GM19438 (cell line): ENCODE data around the gene ARHGEF18.
A peak's percentile ranks its signal among the peaks of the same experiment; 100 is the strongest.
"Not testable (repeated sequence)": the region's sequence is repeated elsewhere in the genome, so short reads cannot be mapped to it uniquely, and the experiment has no call there.

Source experiments
- ATAC-seq: cut with Tn5 transposase; IDR thresholded peaks from one replicate; pipeline ENCODE4 v1.9.1; 2021; ENCODE audit warnings: low read depth; ENCODE audit not compliant: unreplicated experiment

ARHGEF18 gene

DNA sequence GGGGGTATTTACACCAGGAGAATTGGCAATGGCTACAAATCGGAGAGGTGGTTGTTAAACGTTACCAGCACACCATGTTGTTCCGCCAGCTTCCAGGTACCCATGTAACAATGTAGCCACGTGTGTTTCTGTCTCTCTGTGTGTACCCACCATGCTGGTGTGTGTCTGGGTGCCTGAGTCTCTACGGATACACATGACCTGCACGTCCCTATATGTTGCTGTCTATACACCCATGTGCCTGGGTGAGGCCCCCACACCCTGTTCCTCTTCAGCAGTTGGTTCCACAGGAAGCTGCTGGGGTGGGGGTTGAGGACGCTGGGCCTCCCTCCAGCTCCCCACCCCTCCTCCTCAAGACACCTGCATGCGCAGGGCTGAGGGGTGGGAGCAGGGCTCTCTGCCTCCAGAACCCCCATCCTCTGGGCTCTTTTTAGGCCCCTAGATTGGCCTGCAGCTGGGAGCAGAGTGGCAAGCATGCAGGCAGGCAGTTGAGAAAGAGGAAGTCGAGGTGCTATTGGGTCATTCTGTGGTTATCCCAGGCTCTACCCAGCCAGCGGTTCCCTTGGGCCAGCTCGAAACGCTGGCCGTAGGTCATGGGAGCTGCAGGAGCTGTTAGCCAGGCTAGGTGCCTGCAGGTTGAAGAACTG is at the start of gene ARHGEF18:
TSS of gene ARHGEF18 (plus strand) at position 351 of the 644 bp plus-strand sequence. CDS start 13,954 bp downstream, outside the sequence.
- ATAC-seq: no peak

DNA sequence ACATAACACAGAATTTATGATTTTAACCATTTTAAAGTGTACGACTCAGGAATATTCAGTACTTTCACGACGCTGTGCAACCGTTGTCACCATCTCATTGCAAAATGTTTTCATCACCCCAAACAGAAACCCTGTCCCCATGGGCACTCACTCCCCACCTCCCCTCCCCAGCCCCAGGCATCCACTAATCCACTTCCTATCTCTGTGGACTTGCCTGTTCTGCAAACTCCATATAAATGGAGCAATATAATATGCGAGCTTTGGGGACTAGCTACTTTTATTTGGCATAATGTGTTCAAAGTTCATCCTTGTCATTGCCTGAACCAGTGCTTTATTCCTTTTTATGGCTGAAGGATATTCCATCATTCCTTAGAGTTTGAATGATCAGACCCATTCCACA is 47.2 kb upstream of the ARHGEF18 start:
- ATAC-seq: no peak

DNA sequence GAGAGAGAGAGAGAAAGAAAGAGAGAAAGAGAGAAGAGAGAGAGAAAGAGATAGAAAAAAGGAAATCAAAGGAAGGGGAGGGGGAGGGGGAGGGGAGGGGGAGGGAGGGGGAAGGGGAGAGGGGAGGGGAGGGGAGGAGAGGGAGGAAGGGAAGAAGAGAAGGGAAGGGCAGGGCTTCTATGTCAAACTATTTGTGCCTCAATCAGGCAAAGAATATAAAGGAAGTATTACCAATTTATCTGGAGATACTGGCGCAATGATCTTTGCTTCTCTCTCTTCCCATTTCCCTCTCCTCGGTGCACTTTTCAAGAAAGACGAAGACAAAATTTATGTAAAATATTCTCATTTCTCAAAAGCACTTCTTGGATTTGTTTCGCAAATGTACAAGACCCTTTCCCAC is 45.3 kb upstream of the ARHGEF18 start:
- no peak for ATAC-seq

DNA sequence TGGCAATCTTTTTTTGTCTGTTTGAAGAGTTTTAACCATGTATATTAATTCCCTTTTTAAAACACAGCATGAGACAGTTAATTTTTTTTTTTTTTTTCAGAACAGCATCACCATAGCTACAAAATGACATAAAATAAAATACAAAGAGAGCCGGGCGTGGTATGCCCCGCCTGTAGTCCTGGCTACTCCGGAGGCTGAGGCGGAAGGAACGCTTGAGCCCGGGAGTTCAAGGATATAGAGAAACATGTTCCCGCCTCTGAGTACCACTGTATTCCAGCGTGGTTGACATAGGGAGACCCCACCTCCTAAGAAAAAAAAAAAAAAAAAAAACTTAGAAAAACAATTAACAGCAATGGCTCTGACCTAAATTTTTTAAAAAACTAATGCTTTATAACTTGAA is 44.5 kb upstream of the ARHGEF18 start:
- no peak for ATAC-seq

DNA sequence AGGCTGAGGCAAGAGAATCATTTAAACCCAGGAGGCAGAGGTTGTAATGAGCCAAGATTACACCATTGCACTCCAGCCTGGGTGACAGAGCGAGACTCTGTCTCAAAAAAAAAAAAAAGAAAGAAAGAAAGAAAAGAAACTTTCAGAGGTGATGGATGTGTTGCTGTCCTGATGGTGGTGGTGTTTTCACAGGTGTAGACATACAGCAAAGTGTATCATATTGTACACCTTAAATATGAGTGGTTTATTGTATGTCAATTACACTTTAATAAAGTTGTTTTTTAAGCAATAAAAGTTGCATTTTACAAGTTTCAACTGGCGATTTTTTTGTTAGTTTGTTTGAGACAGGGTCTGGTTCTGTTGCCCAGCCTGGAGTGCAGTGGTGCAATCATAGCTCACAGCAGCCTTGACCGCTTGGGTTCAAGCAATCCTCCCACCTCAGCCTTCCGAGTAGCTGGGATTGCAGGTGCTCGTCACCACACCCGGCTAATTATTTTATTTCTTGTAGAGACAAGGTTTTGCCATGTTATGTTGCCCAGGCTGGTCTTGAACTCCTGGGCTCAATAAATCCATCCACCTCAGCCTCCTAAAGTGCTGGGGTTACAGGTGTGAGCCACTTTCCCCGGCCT is 41.0 kb upstream of the ARHGEF18 start:
- ATAC-seq: no peak

DNA sequence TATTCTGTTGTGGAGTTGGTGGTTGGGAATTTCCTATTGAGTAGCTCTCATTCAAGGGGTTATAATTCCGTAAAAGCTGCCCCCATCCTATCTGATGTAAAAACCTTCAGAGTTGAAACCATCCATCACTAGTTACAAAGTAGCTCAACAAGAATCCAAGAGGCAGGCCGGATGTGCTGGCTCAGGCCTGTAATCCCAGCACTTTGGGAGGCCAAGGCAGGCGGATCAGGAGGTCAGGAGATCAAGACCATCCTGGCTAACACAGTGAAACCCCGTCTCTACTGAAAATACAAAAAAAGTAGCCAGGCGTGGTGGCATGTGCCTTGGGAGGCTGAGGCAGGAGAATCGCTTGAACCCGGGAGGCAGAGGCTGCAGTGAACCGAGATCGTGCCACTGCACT is 40.4 kb upstream of the ARHGEF18 start:
- not testable (repeated sequence) for ATAC-seq

DNA sequence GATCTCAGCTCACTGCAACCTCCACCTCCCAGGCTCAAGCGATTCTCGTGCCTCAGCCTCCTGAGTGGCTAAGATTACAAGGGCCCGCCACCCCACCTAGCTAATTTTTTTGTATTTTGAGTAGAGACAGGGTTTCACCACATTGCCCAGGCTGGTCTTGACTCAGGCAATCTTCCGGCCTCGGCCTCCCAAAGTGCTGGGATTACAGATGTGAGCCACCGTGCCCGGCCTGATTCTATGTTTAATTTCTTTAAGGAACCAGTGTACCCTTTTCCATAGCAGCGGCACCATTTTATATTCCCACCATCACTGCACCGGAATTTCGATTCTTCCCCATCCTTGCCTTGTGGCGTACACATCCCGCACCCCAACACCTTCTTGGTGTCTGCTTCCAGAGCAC is 36.8 kb upstream of the ARHGEF18 start:
- no peak for ATAC-seq

DNA sequence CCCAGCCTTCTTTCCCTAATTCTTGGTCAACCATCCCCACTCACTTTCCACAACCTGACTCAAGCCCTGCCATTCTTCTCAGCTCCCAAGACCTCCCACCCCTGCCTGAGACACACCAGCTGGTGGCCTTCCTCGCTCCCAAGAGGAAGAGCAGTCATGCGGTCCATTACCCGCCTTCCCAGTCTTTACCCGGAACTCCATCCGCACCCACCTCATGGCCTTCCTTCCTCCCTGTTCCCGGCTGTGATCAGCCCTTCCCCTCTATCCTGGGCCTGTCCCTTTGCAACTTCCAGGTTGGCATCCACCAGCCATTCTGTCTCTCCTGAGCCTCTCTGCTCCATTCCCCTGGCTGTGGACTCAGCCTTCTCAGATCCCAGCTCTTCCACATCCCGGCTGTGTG is 35.9 kb upstream of the ARHGEF18 start:
- no peak for ATAC-seq

DNA sequence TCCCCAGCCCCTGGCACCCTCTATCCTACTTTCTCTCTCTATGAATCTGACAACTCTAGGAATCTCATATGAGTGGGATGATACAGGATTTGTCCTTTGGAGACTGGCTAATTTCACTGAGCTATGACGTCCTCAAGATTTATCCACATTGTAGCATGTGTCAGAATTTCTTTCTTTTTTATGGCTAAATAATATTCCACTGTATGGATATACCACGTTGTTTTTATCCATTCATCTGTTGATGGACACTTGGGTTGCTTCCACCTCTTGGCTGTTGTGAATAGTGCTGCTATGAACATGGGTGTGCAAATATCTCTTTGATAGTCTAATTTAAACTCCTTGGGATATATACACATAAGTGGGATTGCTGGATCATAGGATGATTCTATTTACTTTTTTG is 30.6 kb upstream of the ARHGEF18 start:
- no peak for ATAC-seq

DNA sequence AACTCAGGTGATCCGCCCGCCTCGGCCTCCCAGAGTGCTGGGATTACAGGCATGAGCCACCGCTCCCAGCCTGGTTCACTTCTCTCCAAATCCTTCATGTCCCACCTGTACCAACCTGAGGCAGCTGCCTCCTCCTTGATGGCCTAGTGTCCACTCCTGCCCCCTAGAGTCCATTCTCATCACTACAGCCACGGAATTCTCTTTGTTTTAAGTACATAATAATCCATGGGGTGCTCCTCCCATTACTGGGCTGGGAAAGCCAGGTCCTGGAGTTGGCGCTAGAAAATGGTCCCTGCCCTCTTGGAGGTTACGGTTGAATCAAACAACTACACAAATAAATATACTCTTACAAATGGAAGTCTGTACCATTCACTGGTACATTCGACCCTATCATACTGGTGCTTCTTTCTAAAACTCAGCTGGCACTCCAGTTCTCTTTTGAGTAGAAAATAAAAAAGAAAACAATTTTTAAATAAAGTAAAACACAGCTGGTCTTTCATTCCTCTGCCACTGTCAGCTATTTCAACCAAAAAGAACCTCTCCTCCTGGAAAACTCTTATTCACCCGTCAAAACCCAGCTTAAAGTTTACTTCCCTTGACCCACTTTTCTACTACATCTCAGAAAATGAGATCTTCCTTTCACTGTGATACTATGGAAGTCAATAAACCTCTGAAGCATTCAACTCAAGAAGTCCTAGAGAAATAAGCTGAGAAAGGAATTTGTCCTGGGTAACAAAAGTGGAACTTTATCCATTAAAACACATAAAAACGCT is 22.4 kb upstream of the ARHGEF18 start:
- ATAC-seq: no peak

DNA sequence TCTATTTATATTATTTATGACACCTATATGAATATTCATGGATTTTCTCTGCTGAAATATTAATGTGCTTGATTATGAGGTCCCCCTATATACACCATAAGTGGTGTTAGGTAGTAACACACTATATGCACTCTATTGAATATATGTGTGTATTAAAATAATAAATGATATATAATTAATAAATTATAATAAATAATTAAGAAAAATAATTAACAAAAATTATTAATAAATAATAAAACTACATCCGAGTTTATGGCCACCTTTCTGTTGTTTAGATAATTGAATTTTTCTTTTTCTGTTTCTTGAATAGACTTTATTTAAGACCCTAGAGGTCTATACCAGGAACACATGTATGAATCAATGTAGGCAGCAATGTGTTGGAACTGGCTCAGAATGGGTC is 20.9 kb upstream of the ARHGEF18 start:
- no peak for ATAC-seq

DNA sequence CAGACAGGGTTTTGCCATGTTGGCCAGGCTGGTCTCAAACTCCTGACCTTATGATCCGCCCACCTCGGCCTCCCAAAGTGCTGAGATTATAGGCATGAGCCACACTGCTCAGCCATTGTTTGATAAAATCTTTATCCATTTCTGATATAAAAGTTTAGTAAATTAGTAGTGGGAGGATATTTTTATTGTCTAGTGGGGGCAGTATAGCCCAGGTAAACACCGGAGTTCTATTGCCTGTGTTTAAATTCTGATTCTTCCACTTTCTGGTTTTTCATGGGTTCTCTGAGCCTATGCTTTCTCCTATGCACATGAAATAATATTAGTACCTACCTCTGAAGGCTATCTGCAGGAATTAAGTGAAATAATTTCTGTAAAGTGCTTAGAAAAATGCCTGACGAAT is 20.1 kb upstream of the ARHGEF18 start:
- ATAC-seq: no peak

DNA sequence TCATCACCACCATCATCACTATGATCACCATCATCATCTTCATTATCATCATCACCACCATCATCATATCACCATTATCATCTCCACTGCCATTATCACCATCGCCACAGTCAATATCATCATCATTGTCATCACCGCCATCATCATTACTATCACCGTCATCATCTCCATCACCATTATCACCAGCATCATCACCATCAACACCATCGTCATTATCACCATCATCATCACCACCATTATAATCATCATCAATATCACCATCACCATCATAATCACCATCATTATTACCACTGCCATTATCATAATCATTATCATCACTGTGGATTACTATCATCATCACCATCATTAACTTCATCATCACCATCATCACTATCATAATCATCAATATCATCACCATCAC is 17.3 kb upstream of the ARHGEF18 start:
- no peak for ATAC-seq

DNA sequence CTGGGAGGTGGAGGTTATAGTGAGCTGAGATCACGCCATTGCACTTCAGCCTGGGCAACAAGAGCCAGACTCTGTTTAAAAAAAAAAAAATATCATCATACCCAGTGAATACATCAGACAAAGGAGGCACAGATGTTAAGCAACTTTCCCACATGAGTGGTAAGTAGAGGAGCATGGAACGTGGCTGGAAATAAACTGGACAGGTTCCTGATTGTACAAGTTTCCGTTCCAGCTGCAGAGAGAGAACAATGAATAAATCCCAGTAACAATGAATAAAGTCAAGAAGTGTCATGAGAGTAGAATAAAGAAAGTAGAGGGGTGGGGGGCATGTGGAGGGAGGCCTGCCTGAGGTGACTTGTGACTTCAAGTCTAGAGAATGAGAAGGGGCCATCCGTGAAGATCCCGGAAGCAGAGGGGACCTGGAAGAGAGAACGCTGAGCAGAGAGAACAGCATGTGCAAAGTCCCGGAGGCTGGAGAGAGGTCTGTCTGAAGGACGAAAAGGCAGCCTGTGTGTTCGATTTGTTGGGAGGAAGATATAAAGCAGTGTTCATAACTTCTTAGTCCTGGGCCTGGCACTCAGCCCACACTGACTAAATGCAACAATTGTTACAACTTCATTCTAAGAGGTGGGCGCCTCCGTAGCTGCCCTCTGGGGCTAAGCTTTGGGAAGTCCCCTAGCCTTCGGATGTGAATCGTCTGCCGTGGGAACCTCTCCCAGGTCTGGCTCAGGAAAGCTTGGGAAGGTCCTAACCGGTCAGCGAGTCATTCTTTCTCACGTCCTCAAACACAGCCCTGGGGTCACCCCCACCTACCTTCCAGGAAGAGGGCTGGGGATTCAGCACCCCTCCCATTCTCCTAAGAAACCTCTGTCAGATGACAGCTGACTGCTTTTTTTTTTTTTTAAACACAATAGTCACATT is 15.3 kb upstream of the ARHGEF18 start:
- ATAC-seq: no peak

DNA sequence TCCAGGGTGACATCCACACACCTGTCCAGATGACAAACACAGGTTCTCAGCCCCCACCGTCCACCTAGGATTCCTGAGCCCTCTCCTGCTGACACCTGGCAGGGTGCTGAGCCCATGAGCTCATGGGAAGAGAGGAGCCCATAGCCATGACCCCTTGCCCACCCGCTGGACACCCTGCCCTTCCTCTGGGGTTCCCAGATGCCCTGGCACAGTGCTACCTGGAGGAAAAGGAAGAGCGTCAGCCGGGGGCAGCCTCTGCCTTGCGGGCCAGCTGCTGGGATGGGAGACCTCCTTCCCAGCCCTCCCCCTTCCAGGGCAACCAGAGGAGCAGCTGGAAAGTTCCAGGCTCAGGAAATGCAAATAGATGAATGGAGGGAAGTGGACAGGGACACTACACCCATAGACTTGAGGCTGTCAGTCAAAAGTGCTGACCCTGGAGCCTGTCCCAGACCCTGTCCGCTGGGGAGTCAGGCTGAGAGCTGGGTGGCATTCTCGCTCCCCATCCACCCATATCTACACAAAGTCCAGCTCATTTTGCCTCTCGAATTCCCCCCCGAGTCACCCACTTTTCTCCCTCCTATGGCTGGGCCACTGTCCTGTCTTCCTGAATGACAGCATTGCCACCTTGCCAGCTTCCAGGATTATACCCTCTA is 12.3 kb upstream of the ARHGEF18 start:
- no peak for ATAC-seq

DNA sequence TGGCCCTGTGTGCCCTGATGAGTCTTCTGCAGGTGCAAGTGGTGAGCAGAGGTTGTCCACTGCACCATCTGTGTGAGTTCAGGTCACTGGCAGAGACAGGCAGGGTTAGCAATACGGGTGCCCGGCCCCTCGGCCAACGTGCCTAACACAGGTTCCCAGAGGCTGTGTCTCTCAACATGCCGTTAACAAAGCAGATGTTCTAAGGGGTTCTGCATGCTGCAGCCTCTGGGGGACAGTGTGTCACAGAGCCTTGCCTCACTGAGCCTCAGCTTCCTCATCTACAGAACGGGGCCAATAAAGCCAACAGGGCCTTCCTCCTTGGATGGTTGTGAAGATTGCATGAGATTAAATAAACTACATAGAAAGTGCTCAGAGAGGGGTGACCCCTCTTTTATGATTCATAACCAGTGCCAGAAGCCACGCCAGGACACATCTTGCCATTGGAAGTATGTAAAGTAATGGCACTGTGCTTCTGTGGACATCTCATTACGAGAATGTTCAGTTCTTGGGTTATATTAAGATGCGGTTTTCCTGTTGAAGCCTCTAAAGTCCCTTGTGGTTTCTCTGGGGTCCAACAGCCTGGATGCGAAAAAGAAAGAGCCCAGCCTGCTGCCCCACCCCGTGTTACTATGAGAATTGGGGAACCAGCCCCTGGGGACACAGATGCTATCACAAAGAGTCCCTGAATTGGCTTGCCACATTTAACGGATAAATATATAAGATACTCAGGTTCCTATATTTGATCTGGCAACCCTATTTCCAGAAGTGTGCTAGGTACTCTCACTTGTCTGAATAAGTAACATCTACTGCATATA is 11.2 kb upstream of the ARHGEF18 start:
- peak; percentile 68 for ATAC-seq

DNA sequence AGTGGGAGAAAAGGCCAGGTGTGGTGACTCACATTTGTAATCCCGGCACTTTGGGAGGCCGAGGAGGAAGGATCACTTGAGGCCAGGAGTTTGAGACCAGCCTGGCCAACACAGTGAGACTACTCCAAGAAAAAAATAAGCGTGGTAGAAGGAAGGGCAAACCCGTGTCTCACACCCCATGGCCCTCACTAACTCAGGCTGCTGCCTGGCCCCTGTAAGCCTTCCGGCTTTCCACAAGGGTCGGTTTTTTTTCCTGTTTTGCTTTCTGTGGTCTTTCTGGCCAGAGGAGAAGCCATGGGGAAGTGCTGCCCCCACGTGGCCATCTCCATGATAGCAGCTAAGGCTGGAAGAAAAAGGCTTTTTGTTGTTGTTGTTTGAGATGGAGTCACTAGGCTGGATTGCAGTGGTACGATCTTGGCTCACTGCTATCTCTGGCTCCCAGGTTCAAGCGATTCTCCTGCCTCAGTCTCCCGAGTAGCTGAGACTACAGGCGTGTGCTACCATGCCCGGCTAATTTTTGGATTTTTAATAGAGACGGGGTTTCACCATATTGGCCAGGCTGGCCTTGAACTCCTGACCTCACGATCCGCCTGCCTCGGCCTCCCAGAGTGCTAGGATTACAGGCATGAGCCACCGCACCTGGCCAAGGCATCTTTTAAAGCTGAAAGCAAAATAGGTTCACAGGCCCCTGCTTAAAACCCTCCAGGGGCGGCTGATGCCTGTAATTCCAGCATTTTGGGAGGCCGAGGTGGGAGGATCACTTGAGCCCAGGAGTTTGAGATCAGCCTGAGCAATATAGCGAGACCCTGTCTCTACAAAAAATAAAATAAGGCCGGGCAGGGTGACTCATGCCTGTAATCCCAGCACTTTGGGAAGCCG is 7.5 kb upstream of the ARHGEF18 start:
- no peak for ATAC-seq

DNA sequence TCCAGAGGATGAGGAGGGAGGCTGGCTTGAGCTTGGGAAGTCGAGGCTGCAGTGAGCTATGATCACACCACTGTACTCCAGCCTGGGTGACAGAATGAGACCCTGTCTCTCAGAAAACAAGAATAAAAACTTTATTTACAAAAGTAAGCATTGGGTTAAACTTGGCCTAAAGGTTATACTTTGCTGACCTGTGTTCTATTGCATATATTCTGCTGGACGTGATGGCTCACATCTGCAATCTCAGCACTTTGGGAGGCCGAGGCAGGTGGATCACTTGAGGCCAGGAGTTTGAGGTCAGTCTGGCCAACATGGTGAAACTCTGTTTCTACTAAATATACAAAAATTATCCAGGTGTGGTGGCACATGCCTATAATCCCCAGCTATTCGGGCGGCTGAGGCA is 6.6 kb upstream of the ARHGEF18 start:
- ATAC-seq: no peak
